ENCODE measurements around the gene DNAJC13.

GRCh38 chr3:132461544-132461943, 44.2 kb downstream of the DNAJC13 start:
- no peak for TF ChIP-seq USF1 (IDR thresholded peaks at IDR 0.05)
- TF ChIP-seq EP300 (IDR thresholded peaks at IDR 0.05; ENCODE audit: borderline replicate concordance), result no peak
- no peak for TF ChIP-seq CREB1 (IDR thresholded peaks at IDR 0.05; ENCODE audit: low read depth)
- no peak for TF ChIP-seq TEAD4 (IDR thresholded peaks at IDR 0.05)
- no peak for TF ChIP-seq RAD21 (IDR thresholded peaks at IDR 0.05; ENCODE audit: low read depth)
- TF ChIP-seq FOXM1 (IDR thresholded peaks at IDR 0.05; ENCODE audit: borderline replicate concordance, low read depth), result no peak
- no peak for TF ChIP-seq ZBTB7A (IDR thresholded peaks at IDR 0.05; ENCODE audit: low read depth)
- TF ChIP-seq CEBPB (IDR thresholded peaks at IDR 0.05), result no peak
- TF ChIP-seq, protein P1, sequence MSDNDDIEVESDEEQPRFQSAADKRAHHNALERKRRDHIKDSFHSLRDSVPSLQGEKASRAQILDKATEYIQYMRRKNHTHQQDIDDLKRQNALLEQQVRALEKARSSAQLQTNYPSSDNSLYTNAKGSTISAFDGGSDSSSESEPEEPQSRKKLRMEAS (IDR thresholded peaks at IDR 0.05), result no peak
- TF ChIP-seq EGR1 (IDR thresholded peaks at IDR 0.05), result no peak
- no peak for TF ChIP-seq TAF1 (IDR thresholded peaks at IDR 0.05; ENCODE audit: low read depth)
